ENCODE data around the gene DRAM1. TPM values are rescaled to one million over a fixed set of nuclear protein-coding genes. Genes with fewer than 3 reads are reported as not detected.

Gene DRAM1
- total RNA-seq, 4 donors from 2014 or later: 3.7 to 20.1 (median 8.7) TPM

DNA sequence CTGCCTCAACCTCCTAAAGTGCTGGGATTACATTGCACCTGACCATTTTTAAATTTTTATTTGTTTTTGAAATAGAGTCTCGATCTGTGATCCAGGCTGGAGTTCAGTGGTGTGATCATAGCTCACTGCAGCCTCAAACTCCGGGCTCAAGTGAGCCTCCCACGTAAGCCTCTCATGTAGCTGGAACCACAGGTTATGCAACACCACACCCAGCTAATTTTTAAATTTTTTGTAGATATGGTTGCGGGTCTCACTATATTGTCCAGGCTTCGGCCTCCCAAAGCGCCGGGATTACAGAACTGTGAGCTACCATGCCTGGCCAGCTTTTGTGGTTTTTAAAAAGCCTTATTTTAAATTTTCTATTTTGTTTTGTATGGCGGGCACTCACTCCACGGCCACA is 2.2 kb upstream of the DRAM1 start:
- Histone ChIP-seq H3K4me3 (no peak overlapping the region), H3K27ac (peak overlapping the region in 3 of 4 donors; percentile 89 to 94 (median 91)), H3K27me3 (no peaks in the 10 kb centered on the region), H3K4me1 (peaks cover 3 to 14% (median 4%) of the 10 kb centered on the region in 4 donors), H3K9me3 (no peaks in the 10 kb centered on the region), H3K36me3 (no peaks in the 10 kb centered on the region)
- in situ Hi-C loops (cut with MboI; ENCODE audit: low pct_ligation_motif_present in 1 of 4, low pct_unique_long_range_greater_than_20kb in 1 of 4, low sequenced_read_pairs in 3 of 4) (no loop called here), intact Hi-C loops (cut with DNase I; ENCODE audit: low total_unique reads) (no loop called here)
- TF ChIP-seq POLR2AphosphoS5 (IDR thresholded peaks at IDR 0.05) (no peak), EP300 (IDR thresholded peaks at IDR 0.05; ENCODE audit: low read depth) (no peak), POLR2A (IDR thresholded peaks at IDR 0.05) (no peak)
- TF ChIP-seq, protein P1, sequence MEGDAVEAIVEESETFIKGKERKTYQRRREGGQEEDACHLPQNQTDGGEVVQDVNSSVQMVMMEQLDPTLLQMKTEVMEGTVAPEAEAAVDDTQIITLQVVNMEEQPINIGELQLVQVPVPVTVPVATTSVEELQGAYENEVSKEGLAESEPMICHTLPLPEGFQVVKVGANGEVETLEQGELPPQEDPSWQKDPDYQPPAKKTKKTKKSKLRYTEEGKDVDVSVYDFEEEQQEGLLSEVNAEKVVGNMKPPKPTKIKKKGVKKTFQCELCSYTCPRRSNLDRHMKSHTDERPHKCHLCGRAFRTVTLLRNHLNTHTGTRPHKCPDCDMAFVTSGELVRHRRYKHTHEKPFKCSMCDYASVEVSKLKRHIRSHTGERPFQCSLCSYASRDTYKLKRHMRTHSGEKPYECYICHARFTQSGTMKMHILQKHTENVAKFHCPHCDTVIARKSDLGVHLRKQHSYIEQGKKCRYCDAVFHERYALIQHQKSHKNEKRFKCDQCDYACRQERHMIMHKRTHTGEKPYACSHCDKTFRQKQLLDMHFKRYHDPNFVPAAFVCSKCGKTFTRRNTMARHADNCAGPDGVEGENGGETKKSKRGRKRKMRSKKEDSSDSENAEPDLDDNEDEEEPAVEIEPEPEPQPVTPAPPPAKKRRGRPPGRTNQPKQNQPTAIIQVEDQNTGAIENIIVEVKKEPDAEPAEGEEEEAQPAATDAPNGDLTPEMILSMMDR (IDR thresholded peaks at IDR 0.05): no peak
- WGBS, 2 donors (ENCODE audit: low coverage in 1 of 2): 90% methylated on average over 4 to 9 of the region's 9 CpGs
- DNase-seq: no peak

DNA sequence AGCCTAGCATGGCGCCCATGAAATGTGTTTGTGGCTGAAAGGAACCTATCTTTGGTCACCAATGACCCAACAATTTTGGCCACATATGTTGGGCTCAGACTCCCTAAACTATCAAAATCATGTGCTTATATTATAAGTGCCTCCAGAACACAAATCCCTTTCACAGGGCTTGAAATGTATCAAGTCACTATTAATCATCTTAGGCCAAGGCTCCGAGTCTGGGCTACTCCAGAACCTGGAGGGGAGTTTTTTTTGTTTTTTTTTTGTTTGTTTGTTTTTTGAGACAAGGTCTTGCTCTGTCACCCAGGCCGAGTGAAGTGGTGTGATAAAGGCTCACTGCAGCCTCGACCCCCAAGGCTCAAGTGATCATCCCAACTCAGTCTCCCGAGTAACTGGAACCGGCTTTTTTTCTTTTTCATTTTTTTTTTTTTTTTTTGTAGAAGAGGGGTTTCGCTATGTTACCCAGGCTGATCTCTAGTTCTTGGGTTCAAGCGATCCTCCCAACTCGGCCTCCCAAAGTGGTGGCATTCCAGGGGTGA is 989 bp upstream of the DRAM1 start:
- no peaks in the 10 kb centered on the region for H3K9me3 ChIP-seq
- DNase-seq: no peak
- TF ChIP-seq POLR2A (IDR thresholded peaks at IDR 0.05) (no peak), EP300 (IDR thresholded peaks at IDR 0.05; ENCODE audit: low read depth) (no peak), POLR2AphosphoS5 (IDR thresholded peaks at IDR 0.05) (no peak)
- TF ChIP-seq, protein P1 (IDR thresholded peaks at IDR 0.05): no peak
- H3K36me3 ChIP-seq: no peaks in the 10 kb centered on the region
- peak overlapping the region; percentile 89 to 97 (median 92) for H3K27ac ChIP-seq
- peak overlapping the region in 3 of 4 donors; percentile 62 to 78 (median 68) for H3K4me3 ChIP-seq
- WGBS, 2 donors (ENCODE audit: low coverage in 1 of 2): 46 to 50% methylated on average over 4 to 9 of the region's 9 CpGs
- intact Hi-C loops (cut with DNase I; ENCODE audit: low total_unique reads): loop anchor here (2.0 kb wide), 1 partner anchor 46 kb away; the partner anchor contains the start of gene GNPTAB
- peaks cover 3 to 14% (median 4%) of the 10 kb centered on the region in 4 donors for H3K4me1 ChIP-seq
- H3K27me3 ChIP-seq: no peaks in the 10 kb centered on the region
- in situ Hi-C loops (cut with MboI; ENCODE audit: low pct_ligation_motif_present in 1 of 4, low pct_unique_long_range_greater_than_20kb in 1 of 4, low sequenced_read_pairs in 3 of 4): no loop called here

DNA sequence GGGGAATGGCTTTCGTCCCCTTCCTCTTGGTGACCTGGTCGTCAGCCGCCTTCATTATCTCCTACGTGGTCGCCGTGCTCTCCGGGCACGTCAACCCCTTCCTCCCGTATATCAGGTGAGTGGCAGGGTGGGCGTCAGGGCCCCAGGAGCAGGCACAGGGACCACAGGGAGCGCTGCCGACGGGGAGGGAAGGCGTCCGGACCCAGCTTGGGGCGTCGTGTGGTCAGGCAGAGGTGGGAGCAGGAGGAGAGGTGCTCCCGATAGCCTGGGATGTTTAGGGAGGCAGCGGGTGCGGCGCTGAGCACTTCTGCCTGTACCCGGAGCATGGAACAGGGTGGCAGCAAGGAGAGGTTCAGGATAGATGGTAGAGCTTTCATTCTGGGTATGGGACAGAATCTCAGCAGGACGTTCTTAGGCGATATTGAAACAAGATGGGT is 444 bp downstream of the DRAM1 start:
- intact Hi-C loops (cut with DNase I; ENCODE audit: low total_unique reads): loop anchor here (2.0 kb wide), 1 partner anchor 47 kb away; the partner anchor contains the start of gene GNPTAB
- Histone ChIP-seq H3K4me1 (peaks cover 3 to 14% (median 4%) of the 10 kb centered on the region in 4 donors), H3K27me3 (no peaks in the 10 kb centered on the region), H3K27ac (peak overlapping the region; percentile 89 to 97 (median 92)), H3K36me3 (no peaks in the 10 kb centered on the region), H3K9me3 (no peaks in the 10 kb centered on the region), H3K4me3 (peak overlapping the region; percentile 62 to 87 (median 73))
- WGBS, 2 donors (ENCODE audit: low coverage in 1 of 2): 0% methylated on average over 4 to 17 of the region's 24 CpGs
- DNase-seq: peak; percentile 30
- TF ChIP-seq EP300 (IDR thresholded peaks at IDR 0.05; ENCODE audit: low read depth) (no peak), POLR2A (IDR thresholded peaks at IDR 0.05) (no peak), POLR2AphosphoS5 (IDR thresholded peaks at IDR 0.05) (no peak)
- TF ChIP-seq, protein P1 (IDR thresholded peaks at IDR 0.05): no peak
- in situ Hi-C loops (cut with MboI; ENCODE audit: low pct_ligation_motif_present in 1 of 4, low pct_unique_long_range_greater_than_20kb in 1 of 4, low sequenced_read_pairs in 3 of 4): no loop called here

DNA sequence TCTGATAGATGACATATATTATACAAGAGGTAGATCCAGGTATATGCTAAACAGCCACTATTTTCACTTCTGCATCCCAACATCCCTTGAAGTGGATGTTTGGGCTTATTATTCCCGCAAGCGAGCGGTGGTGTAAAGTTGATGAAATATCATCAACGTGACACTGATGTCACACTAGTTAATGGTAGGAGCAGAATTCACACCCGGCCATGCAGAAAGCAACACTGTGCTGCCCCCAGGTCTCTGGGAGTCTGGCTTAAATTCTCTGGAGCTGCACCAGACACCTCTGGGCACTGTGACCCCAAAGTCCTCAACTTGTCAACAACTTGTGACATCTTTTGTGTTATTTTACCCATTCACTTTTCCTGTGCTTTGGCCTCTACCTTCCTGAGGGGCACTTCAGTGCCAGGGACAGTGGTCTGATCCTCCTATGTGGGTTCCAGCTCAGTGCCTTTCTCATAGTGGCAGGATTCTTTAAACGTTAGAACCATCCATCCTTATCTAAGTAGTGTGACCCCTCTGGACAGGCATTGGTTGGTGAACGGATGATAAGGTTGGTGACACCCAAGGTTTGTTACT is 952 bp downstream of the DRAM1 start:
- Histone ChIP-seq H3K27ac (peak overlapping the region; percentile 89 to 97 (median 92)), H3K9me3 (no peaks in the 10 kb centered on the region), H3K4me3 (peak overlapping the region; percentile 62 to 87 (median 73)), H3K36me3 (no peaks in the 10 kb centered on the region), H3K27me3 (no peaks in the 10 kb centered on the region), H3K4me1 (peaks cover 3 to 14% (median 4%) of the 10 kb centered on the region in 4 donors)
- DNase-seq: no peak
- in situ Hi-C loops (cut with MboI; ENCODE audit: low pct_ligation_motif_present in 1 of 4, low pct_unique_long_range_greater_than_20kb in 1 of 4, low sequenced_read_pairs in 3 of 4): no loop called here
- no peak for TF ChIP-seq POLR2A (IDR thresholded peaks at IDR 0.05)
- TF ChIP-seq EP300 (IDR thresholded peaks at IDR 0.05; ENCODE audit: low read depth): no peak
- TF ChIP-seq, protein P1 (IDR thresholded peaks at IDR 0.05): no peak
- TF ChIP-seq POLR2AphosphoS5 (IDR thresholded peaks at IDR 0.05): no peak
- 23 to 27% methylated on average over 5 to 7 of the region's 7 CpGs for WGBS, 2 donors (ENCODE audit: low coverage in 1 of 2)
- intact Hi-C loops (cut with DNase I; ENCODE audit: low total_unique reads): no loop called here

Measured in transverse colon (tissue), 4 donors.